GM20000 (cell line): ENCODE results near the gene PIK3R5.

Experiments used
- DNase-seq: peaks from one replicate; pipeline ENCODE4 v3.0.0; 2012; ENCODE audit warnings: low spot score
- CTCF ChIP-seq: IDR thresholded peaks from 2 replicates; pipeline ENCODE4 v1.5.1; 2012; ENCODE audit warnings: mild to moderate bottlenecking, control low read depth; ENCODE audit errors: extremely low read depth, missing control alignments

PIK3R5 gene

GRCh38 chr17:8956465-8956902 lies 9.0 kb downstream of the PIK3R5 start:
- DNase-seq: peak; percentile 52
- TF ChIP-seq CTCF: no peak

- no peak for DNase-seq
- no peak for TF ChIP-seq CTCF
These were observed 10.2 kb downstream of the PIK3R5 start for GRCh38 chr17:8955021-8955959.

GRCh38 chr17:8954339-8954738 lies 11.2 kb downstream of the PIK3R5 start:
- no peak for TF ChIP-seq CTCF
- DNase-seq: peak; percentile 69

- TF ChIP-seq CTCF: no peak
- DNase-seq: no peak
These were observed 12.2 kb downstream of the PIK3R5 start for GRCh38 chr17:8953156-8953885.

- DNase-seq: no peak
- no peak for TF ChIP-seq CTCF
These were observed 13.3 kb downstream of the PIK3R5 start for GRCh38 chr17:8952191-8952590.

- no peak for TF ChIP-seq CTCF
- no peak for DNase-seq
These were observed 14.3 kb downstream of the PIK3R5 start for GRCh38 chr17:8951206-8951605.
